Measurements from ENCODE around the gene MUC7. TPM values are rescaled to one million over a fixed set of nuclear protein-coding genes. Genes with fewer than 3 reads are reported as not detected.

Gene MUC7
- total RNA-seq, 1 experiment from 2014 or later, result not detected

GRCh38 chr4:70449220-70449619, 22.8 kb upstream of the MUC7 start:
- H3K9me3 Mint-ChIP-seq, result peaks cover 18% of the 10 kb centered on the region
- no peaks in the 10 kb centered on the region for H3K36me3 Mint-ChIP-seq
- no peaks in the 10 kb centered on the region for H3K4me1 Mint-ChIP-seq
- peaks cover 2% of the 10 kb centered on the region; the same call in 1 of the 2 replicates for H3K27me3 Mint-ChIP-seq (ENCODE audit: low read depth)
- TF ChIP-seq FOXP1 (CRISPR knock-in tag; IDR thresholded peaks at IDR 0.05; ENCODE audit: borderline replicate concordance) (no peak), EMX1 (CRISPR knock-in tag; IDR thresholded peaks at IDR 0.05) (no peak), PRRX2 (CRISPR knock-in tag; IDR thresholded peaks at IDR 0.05) (no peak), FOXJ3 (CRISPR knock-in tag; IDR thresholded peaks at IDR 0.05; ENCODE audit: borderline replicate concordance) (no peak), ZNF219 (CRISPR knock-in tag; IDR thresholded peaks at IDR 0.05; ENCODE audit: borderline replicate concordance) (no peak), FOXK1 (CRISPR knock-in tag; IDR thresholded peaks at IDR 0.05) (no peak), ETV6 (CRISPR knock-in tag; IDR thresholded peaks at IDR 0.05) (no peak), NFE2L1 (CRISPR knock-in tag; IDR thresholded peaks at IDR 0.05) (no peak), E2F1 (CRISPR knock-in tag; IDR thresholded peaks at IDR 0.05) (no peak), CTCF (IDR thresholded peaks at IDR 0.05) (no peak), NR1H2 (CRISPR knock-in tag; IDR thresholded peaks at IDR 0.05) (no peak), NFATC4 (CRISPR knock-in tag; IDR thresholded peaks at IDR 0.05) (no peak), AFF4 (CRISPR knock-in tag; IDR thresholded peaks at IDR 0.05; ENCODE audit: borderline replicate concordance) (no peak), ZNF263 (CRISPR knock-in tag; IDR thresholded peaks at IDR 0.05; ENCODE audit: low read depth) (no peak), HMGA2 (CRISPR knock-in tag; IDR thresholded peaks at IDR 0.05) (no peak), TEAD1 (CRISPR knock-in tag; IDR thresholded peaks at IDR 0.05) (no peak), MYBL2 (CRISPR knock-in tag; IDR thresholded peaks at IDR 0.05) (no peak), SOX15 (CRISPR knock-in tag; IDR thresholded peaks at IDR 0.05) (no peak)
- TF ChIP-seq, protein P1, sequence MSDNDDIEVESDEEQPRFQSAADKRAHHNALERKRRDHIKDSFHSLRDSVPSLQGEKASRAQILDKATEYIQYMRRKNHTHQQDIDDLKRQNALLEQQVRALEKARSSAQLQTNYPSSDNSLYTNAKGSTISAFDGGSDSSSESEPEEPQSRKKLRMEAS (CRISPR knock-in tag; IDR thresholded peaks at IDR 0.05), result no peak
- TF ChIP-seq, protein P2, sequence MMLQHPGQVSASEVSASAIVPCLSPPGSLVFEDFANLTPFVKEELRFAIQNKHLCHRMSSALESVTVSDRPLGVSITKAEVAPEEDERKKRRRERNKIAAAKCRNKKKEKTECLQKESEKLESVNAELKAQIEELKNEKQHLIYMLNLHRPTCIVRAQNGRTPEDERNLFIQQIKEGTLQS (CRISPR knock-in tag; conservative IDR thresholded peaks at IDR 0.05), result no peak
- no peak for DNase-seq (ENCODE audit: low spot score)
- no peak overlapping the region for H3K27ac Mint-ChIP-seq
- ATAC-seq, result no peak
- ChIA-PET CTCF (no interaction called here), POLR2A (no interaction called here)
- no peak overlapping the region for H3K4me3 Mint-ChIP-seq

GRCh38 chr4:70452946-70453345, 19.1 kb upstream of the MUC7 start:
- POLR2A ChIA-PET, result no interaction called here
- DNase-seq (ENCODE audit: low spot score), result no peak
- TF ChIP-seq ZMAT4 (CRISPR knock-in tag; IDR thresholded peaks at IDR 0.05) (no peak), NR3C1 (CRISPR knock-in tag; conservative IDR thresholded peaks at IDR 0.05; ENCODE audit: low read depth) (no peak), ZNF219 (CRISPR knock-in tag; IDR thresholded peaks at IDR 0.05; ENCODE audit: borderline replicate concordance) (no peak), ATF6 (CRISPR knock-in tag; IDR thresholded peaks at IDR 0.05) (no peak), IRF1 (CRISPR knock-in tag; IDR thresholded peaks at IDR 0.05) (no peak), GTF2I (CRISPR knock-in tag; conservative IDR thresholded peaks at IDR 0.05) (no peak), FOXP1 (CRISPR knock-in tag; IDR thresholded peaks at IDR 0.05; ENCODE audit: borderline replicate concordance) (no peak), ELF4 (CRISPR knock-in tag; IDR thresholded peaks at IDR 0.05; ENCODE audit: low read depth) (no peak), ETV6 (CRISPR knock-in tag; IDR thresholded peaks at IDR 0.05) (no peak), CREM (CRISPR knock-in tag; IDR thresholded peaks at IDR 0.05) (no peak)

More at GRCh38 chr4:70452946-70453345, 19.1 kb upstream of the MUC7 start:
- peaks cover 2% of the 10 kb centered on the region for H3K27me3 Mint-ChIP-seq (ENCODE audit: low read depth)
- CTCF ChIA-PET, result no interaction called here
- H3K9me3 Mint-ChIP-seq, result peaks cover 18% of the 10 kb centered on the region
- H3K36me3 Mint-ChIP-seq, result no peaks in the 10 kb centered on the region
- no peak overlapping the region for H3K27ac Mint-ChIP-seq
- ATAC-seq, result no peak
- no peak overlapping the region for H3K4me3 Mint-ChIP-seq
- H3K4me1 Mint-ChIP-seq, result no peaks in the 10 kb centered on the region
